HCT116 (cell line): ENCODE data around the gene TBC1D12. TPM values are rescaled to one million over a fixed set of nuclear protein-coding genes. Genes with fewer than 3 reads are reported as not detected.
A peak's percentile ranks its signal among the peaks of the same experiment; 100 is the strongest.

Experiments
- ATAC-seq: fragments of 200-7000 bp; cut with Tn5 transposase; 2 replicates; pipeline ENCODE4 v1.9.1; 2020; ENCODE audit warnings: mild to moderate bottlenecking, moderate library complexity
- BruUV-seq: library from RNA; stranded (reverse); fragments of 400-500 nt; replicated peaks from 2 replicates; lab custom pipeline; 2021; lab: Mats Ljungman, UMichigan
- CTCF ChIA-PET: fragments of 300-600 bp; sonication (Branson Sonifier 250); formaldehyde crosslinking; loops from one replicate; lab custom pipeline; 2021; ENCODE audit warnings: antibody characterized with exemption; lab: Charles Lee
- POLR2A ChIA-PET: fragments of 300-600, 350-600 bp; sonication (Branson Sonifier 250); formaldehyde crosslinking; loops from one replicate; lab custom pipeline; 2021; ENCODE audit warnings: antibody characterized with exemption; lab: Charles Lee
- RAD21 ChIA-PET, 2 experiments: fragments of 300-600 bp; sonication (Branson Sonifier 250); formaldehyde crosslinking; loops; one replicate each; lab custom pipeline; 2023; ENCODE audit warnings: low total read pairs in 2 of 2; ENCODE audit not compliant: uncharacterized antibody in 2 of 2, unreplicated experiment in 2 of 2, low non-redundant PET in 1 of 2; lab: Charles Lee
- DNase-seq: peaks from one replicate; pipeline ENCODE4 v3.0.0-alpha.2; 2010; ENCODE audit warnings: low read depth, low spot score
- H2AFZ ChIP-seq: fragments of 200-600 bp; shearing (Covaris generic), sonication (generic); 2 replicates; pipeline ENCODE4 v1.6.1; 2017; ENCODE audit warnings: low read depth, mixed run types, mixed read lengths, antibody characterized with exemption, low read length; ENCODE audit not compliant: poor library complexity, severe bottlenecking
- H3K27ac ChIP-seq: 2 replicates; pipeline ENCODE4 v1.5.1; 2012; ENCODE audit warnings: low read depth, low read length
- H3K27me3 ChIP-seq: fragments of 200-600 bp; sonication (generic); 2 replicates; pipeline ENCODE4 v1.6.1; 2016; ENCODE audit warnings: mixed run types, low read length, mixed read lengths; ENCODE audit not compliant: insufficient read depth
- H3K36me3 ChIP-seq, 2 experiments: fragments of 200-500 bp in 1 of 2; fragments of 200-600 bp in 1 of 2; sonication (Bioruptor generic) in 1 of 2; sonication (generic) in 1 of 2; 2 replicates each; pipeline versions ENCODE4 v1.5.1 to v1.6.1; 2014 to 2016; ENCODE audit warnings: low read length in 2 of 2, inconsistent platforms in 1 of 2, mixed read lengths in 1 of 2, mixed run types in 1 of 2; ENCODE audit not compliant: insufficient read depth in 2 of 2, control insufficient read depth in 1 of 2
- H3K4me1 ChIP-seq, 2 experiments: fragments of 200-600 bp in 1 of 2; sonication (generic) in 1 of 2; 2 replicates each; pipeline versions ENCODE4 v1.5.1 to v1.6.1; 2012 to 2017; ENCODE audit warnings: low read length in 2 of 2, inconsistent platforms in 1 of 2, mild to moderate bottlenecking in 1 of 2, mixed read lengths in 1 of 2, mixed run types in 1 of 2, moderate library complexity in 1 of 2; ENCODE audit not compliant: insufficient read depth in 2 of 2, control insufficient read depth in 1 of 2
- H3K4me2 ChIP-seq: fragments of 200-600 bp; sonication (generic); 2 replicates; pipeline ENCODE4 v1.6.1; 2017; ENCODE audit warnings: mixed run types, low read length, mixed read lengths
- H3K4me3 ChIP-seq, 2 experiments: fragments of 200-600 bp in 1 of 2; sonication (generic) in 1 of 2; replicated peaks in 1 of 2; 2 replicates each; pipeline ENCODE4 v1.5.1; 2011 to 2016; ENCODE audit warnings: low read length in 2 of 2, control low read depth in 1 of 2, low read depth in 1 of 2, mild to moderate bottlenecking in 1 of 2, mixed read lengths in 1 of 2, mixed run types in 1 of 2
- H3K79me2 ChIP-seq: fragments of 200-600 bp; sonication (generic); 2 replicates; pipeline ENCODE4 v1.6.1; 2017; ENCODE audit warnings: mild to moderate bottlenecking, mixed run types, low read length, moderate library complexity, mixed read lengths; ENCODE audit not compliant: insufficient read depth
- H3K9ac ChIP-seq: fragments of 200-600 bp; sonication (generic); 2 replicates; pipeline ENCODE4 v1.6.1; 2016; ENCODE audit warnings: low read length, mixed read lengths
- H3K9me2 ChIP-seq: fragments of 200-600 bp; sonication (generic), shearing (Covaris generic); 2 replicates; pipeline ENCODE4 v1.6.1; 2017; ENCODE audit warnings: mixed run types, mild to moderate bottlenecking, moderate library complexity; ENCODE audit not compliant: insufficient read depth
- H3K9me3 ChIP-seq, 2 experiments: fragments of 200-500 bp in 1 of 2; fragments of 200-600 bp in 1 of 2; sonication (Bioruptor generic) in 1 of 2; sonication (generic) in 1 of 2; 2 replicates each; pipeline ENCODE4 v1.6.1; 2014 to 2017; ENCODE audit warnings: low read length in 2 of 2, mixed read lengths in 2 of 2, inconsistent platforms in 1 of 2, low read depth in 1 of 2, mild to moderate bottlenecking in 1 of 2, mixed run types in 1 of 2, moderate library complexity in 1 of 2; ENCODE audit not compliant: control insufficient read depth in 1 of 2, insufficient read depth in 1 of 2
- H4K20me1 ChIP-seq: fragments of 200-600 bp; sonication (generic), shearing (Covaris generic); 2 replicates; pipeline ENCODE4 v1.6.1; 2017; ENCODE audit warnings: mixed run types, mild to moderate bottlenecking, moderate library complexity; ENCODE audit not compliant: insufficient read depth
- CBX3 ChIP-seq: IDR thresholded peaks from 2 replicates; pipeline ENCODE4 v1.6.1; 2012; ENCODE audit warnings: low read depth
- POLR2AphosphoS5 ChIP-seq: IDR thresholded peaks from 2 replicates; pipeline ENCODE4 v1.6.1; 2011; ENCODE audit warnings: mild to moderate bottlenecking, low read depth, low read length, moderate library complexity
- SIN3A ChIP-seq: IDR thresholded peaks from 2 replicates; pipeline ENCODE4 v1.6.1; 2012; ENCODE audit warnings: low read depth
- SP1 ChIP-seq: IDR thresholded peaks from 2 replicates; pipeline ENCODE4 v1.6.1; 2012; ENCODE audit warnings: low read depth
- SRF ChIP-seq: IDR thresholded peaks from 2 replicates; pipeline ENCODE4 v1.6.1; 2012; ENCODE audit warnings: low read depth
- TCF7L2 ChIP-seq: IDR thresholded peaks from 2 replicates; pipeline ENCODE4 v1.7.0; 2011; ENCODE audit warnings: borderline replicate concordance, inconsistent platforms; ENCODE audit not compliant: insufficient read depth, insufficient read length; ENCODE audit errors: extremely low read depth
- YY1 ChIP-seq: IDR thresholded peaks from 2 replicates; pipeline ENCODE4 v1.6.1; 2011; ENCODE audit warnings: low read length, low read depth, moderate library complexity, mild to moderate bottlenecking; ENCODE audit not compliant: insufficient replicate concordance; ENCODE audit errors: extremely low read depth
- ZBTB33 ChIP-seq: IDR thresholded peaks from 2 replicates; pipeline ENCODE4 v1.6.1; 2011; ENCODE audit warnings: mild to moderate bottlenecking, low read length, moderate library complexity; ENCODE audit not compliant: insufficient replicate concordance; ENCODE audit errors: extremely low read depth
- intact Hi-C: fragments of 100-400 bp; cut with micrococcal nuclease; formaldehyde crosslinking; loops from 2 replicates; pipeline ENCODE4 v1.10.0; 2022
- total RNA-seq: library from RNA; stranded (reverse); gene quantifications from one replicate; pipeline ENCODE4 v1.2.1, GENCODE V29; 2021; ENCODE audit not compliant: unreplicated experiment

The TBC1D12 gene
- total RNA-seq, 1 experiment from 2014 or later = 7.1 TPM

- Histone ChIP-seq H3K27me3 (no peaks in the 10 kb centered on the region), H3K9me3 (no peaks in the 10 kb centered on the region), H3K27ac (peak overlapping the region; percentile 80), H3K9me2 (no peaks in the 10 kb centered on the region), H3K4me2 (peak overlapping the region; percentile 80), H3K79me2 (peaks cover 54% of the 10 kb centered on the region), H3K36me3 (no peaks in the 10 kb centered on the region), H3K9ac (peak overlapping the region; percentile 80), H2AFZ (no peak overlapping the region), H3K4me3 (peak overlapping the region; percentile 63 to 70), H3K4me1 (peaks cover 9 to 30% of the 10 kb centered on the region in 2 experiments), H4K20me1 (no peaks in the 10 kb centered on the region)
- peak; percentile 34 for ATAC-seq
- DNase-seq = peak; percentile 52
- intact Hi-C loops = no loop called here
- CTCF ChIA-PET = interaction anchor here (0.7 to 1.4 kb wide), 2 partner anchors 40 to 582 kb away, joined by 3 to 5 read pairs; no protein-coding TSS in a partner anchor
- RAD21 ChIA-PET = no interaction called here
- TSS peak; percentile 36 for BruUV-seq
- no peak for TF ChIP-seq SP1
- peak; percentile 29; the same call in 1 of the 2 replicates for TF ChIP-seq SIN3A
- TF ChIP-seq POLR2AphosphoS5 = peak; percentile 28; the same call in 1 of the 2 replicates
- TF ChIP-seq CBX3 = no peak
- no peak for TF ChIP-seq YY1
- no peak for TF ChIP-seq TCF7L2
- TF ChIP-seq ZBTB33 = no peak
- no peak for TF ChIP-seq SRF
- POLR2A ChIA-PET = no interaction called here
These were observed 1.3 kb downstream of the TBC1D12 start for GRCh38 chr10:94403380-94404213.
